Neural crest cell (in vitro differentiated cells): Measurements from ENCODE around the gene DLGAP5. TPM values are rescaled to one million over a fixed set of nuclear protein-coding genes. Genes with fewer than 3 reads are reported as not detected.

Source experiments
- DNase-seq: peaks from one replicate; pipeline ENCODE4 v3.0.0; 2021; ENCODE audit warnings: low read depth, mixed read lengths, low spot score
- H3K27ac Mint-ChIP-seq: one replicate; pipeline ENCODE4 v1.8.0; 2021; ENCODE audit warnings: mild to moderate bottlenecking, mixed read lengths; ENCODE audit not compliant: unreplicated experiment
- H3K27me3 Mint-ChIP-seq: 2 replicates; pipeline ENCODE4 v1.8.0; 2021; ENCODE audit warnings: low read depth, mild to moderate bottlenecking, mixed read lengths
- H3K36me3 Mint-ChIP-seq: 2 replicates; pipeline ENCODE4 v1.8.0; 2021; ENCODE audit warnings: low read depth, mild to moderate bottlenecking, mixed read lengths
- H3K4me1 Mint-ChIP-seq: 2 replicates; pipeline ENCODE4 v1.8.0; 2021; ENCODE audit warnings: mixed read lengths
- H3K4me3 Mint-ChIP-seq: one replicate; pipeline ENCODE4 v1.8.0; 2021; ENCODE audit warnings: mild to moderate bottlenecking, mixed read lengths
- H3K9me3 Mint-ChIP-seq: 2 replicates; pipeline ENCODE4 v1.8.0; 2021; ENCODE audit warnings: mixed read lengths
- CTCF ChIP-seq: fragments of 200-600 bp; sonication (generic); conservative IDR thresholded peaks from 2 replicates; pipeline ENCODE4 v1.5.0; 2021; ENCODE audit warnings: antibody characterized with exemption, mild to moderate bottlenecking
- long read RNA-seq: library from polyadenylated mRNA; unstranded; transcript quantifications from one replicate; pipeline ENCODE4 v2.0.0, GENCODE V29; 2020
- total RNA-seq: library from RNA; stranded (reverse); gene quantifications from 2 replicates; pipeline ENCODE4 v1.2.1, GENCODE V29; 2021

The DLGAP5 gene
- 89.6 and 91.9 TPM in 2 replicates for total RNA-seq
- long read RNA-seq, transcript DLGAP5-202 (20 exons, 2,954 nt), result minor isoform, 10 of 289 reads
- long read RNA-seq, transcript DLGAP5-201 (19 exons, 2,973 nt), result major isoform, 118 of 289 reads
- long read RNA-seq, partial matches to known transcripts, result 133 of 289 reads
- long read RNA-seq, other reads (novel, unspliced or antisense), result 28 of 289 reads

- no peaks in the 10 kb centered on the region for H3K27me3 Mint-ChIP-seq
- H3K4me3 Mint-ChIP-seq, result peak within 1 kb of the TSS; percentile 99
- H3K4me1 Mint-ChIP-seq, result peaks cover 31% of the 10 kb centered on the region
- H3K9me3 Mint-ChIP-seq, result peaks cover 2% of the 10 kb centered on the region
- DNase-seq, result peak; percentile 80
- H3K27ac Mint-ChIP-seq, result peak within 1 kb of the TSS; percentile 99
- no peak for TF ChIP-seq CTCF
- H3K36me3 Mint-ChIP-seq, result peaks cover 7% of the 10 kb centered on the region
These were observed at the start of gene DLGAP5 for GRCh38 chr14:55191203-55192053. TSS of gene DLGAP5 (minus strand) at chr14:55191585. CDS start at chr14:55189179, 2,406 bp downstream.

- peaks cover 3% of the 10 kb centered on the region for H3K9me3 Mint-ChIP-seq
- H3K27ac Mint-ChIP-seq, result no peak overlapping the region
- no peak for TF ChIP-seq CTCF
- H3K27me3 Mint-ChIP-seq, result peaks cover 54% of the 10 kb centered on the region
- no peaks in the 10 kb centered on the region for H3K4me1 Mint-ChIP-seq
- H3K36me3 Mint-ChIP-seq, result no peaks in the 10 kb centered on the region
- H3K4me3 Mint-ChIP-seq, result no peak overlapping the region
- DNase-seq, result peak; percentile 8
These were observed 49.3 kb upstream of the DLGAP5 start for GRCh38 chr14:55240526-55241178.

- no peak for TF ChIP-seq CTCF
- Mint-ChIP-seq H3K27me3 (peaks cover 61% of the 10 kb centered on the region), H3K4me1 (no peaks in the 10 kb centered on the region), H3K36me3 (no peaks in the 10 kb centered on the region), H3K9me3 (peaks cover 3% of the 10 kb centered on the region), H3K27ac (peak overlapping the region; percentile 15), H3K4me3 (no peak overlapping the region)
- no peak for DNase-seq
These were observed 47.9 kb upstream of the DLGAP5 start for GRCh38 chr14:55239320-55239719.

GRCh38 chr14:55238019-55238680 is 46.8 kb upstream of the DLGAP5 start:
- H3K4me3 Mint-ChIP-seq, result no peak overlapping the region
- peaks cover 3% of the 10 kb centered on the region for H3K9me3 Mint-ChIP-seq
- peaks cover 61% of the 10 kb centered on the region for H3K27me3 Mint-ChIP-seq
- no peak for DNase-seq
- no peak for TF ChIP-seq CTCF
- no peaks in the 10 kb centered on the region for H3K4me1 Mint-ChIP-seq
- no peak overlapping the region for H3K27ac Mint-ChIP-seq
- H3K36me3 Mint-ChIP-seq, result no peaks in the 10 kb centered on the region

- H3K4me3 Mint-ChIP-seq, result no peak overlapping the region
- no peak for DNase-seq
- H3K36me3 Mint-ChIP-seq, result no peaks in the 10 kb centered on the region
- no peak for TF ChIP-seq CTCF
- H3K27ac Mint-ChIP-seq, result no peak overlapping the region
- H3K4me1 Mint-ChIP-seq, result no peaks in the 10 kb centered on the region
- peaks cover 51% of the 10 kb centered on the region for H3K27me3 Mint-ChIP-seq
- peaks cover 3% of the 10 kb centered on the region for H3K9me3 Mint-ChIP-seq
These were observed 42.2 kb upstream of the DLGAP5 start for GRCh38 chr14:55233591-55233990.
